Measurements from ENCODE around the gene RAB15. TPM values are rescaled to one million over a fixed set of nuclear protein-coding genes. Genes with fewer than 3 reads are reported as not detected.
"Not testable (repeated sequence)": the region's sequence is repeated elsewhere in the genome, so short reads cannot be mapped to it uniquely, and the experiment has no call there.

Gene RAB15
- total RNA-seq, 2 donors from 2014 or later, result 4.3 to 7.2 TPM

- Mint-ChIP-seq H3K9me3 (no peaks in the 10 kb centered on the region), H3K27ac (no peak overlapping the region), H3K4me3 (no peak overlapping the region), H3K36me3 (ENCODE audit: low read depth) (peaks cover 33% of the 10 kb centered on the region), H3K4me1 (peaks cover 4% of the 10 kb centered on the region), H3K27me3 (no peaks in the 10 kb centered on the region)
- ATAC-seq (replicated peaks), result peak; percentile 90
These were observed 43.7 kb downstream of the RAB15 start for GRCh38 chr14:64928239-64929013.

- no peak overlapping the region for H3K27ac Mint-ChIP-seq
These were observed 45.1 kb downstream of the RAB15 start for GRCh38 chr14:64927031-64927430.

GRCh38 chr14:64926398-64926995 is 45.6 kb downstream of the RAB15 start:
- Mint-ChIP-seq H3K27me3 (no peaks in the 10 kb centered on the region), H3K27ac (no peak overlapping the region), H3K9me3 (no peaks in the 10 kb centered on the region), H3K36me3 (ENCODE audit: low read depth) (peaks cover 46% of the 10 kb centered on the region), H3K4me1 (peaks cover 7% of the 10 kb centered on the region), H3K4me3 (no peak overlapping the region)
- no peak for ATAC-seq (replicated peaks)

More at GRCh38 chr14:64927031-64927430, 45.1 kb downstream of the RAB15 start:
- peaks cover 41% of the 10 kb centered on the region for H3K36me3 Mint-ChIP-seq (ENCODE audit: low read depth)
- no peak overlapping the region for H3K4me3 Mint-ChIP-seq
- H3K9me3 Mint-ChIP-seq, result no peaks in the 10 kb centered on the region
- no peak for ATAC-seq (replicated peaks)
- peaks cover 4% of the 10 kb centered on the region for H3K4me1 Mint-ChIP-seq
- no peaks in the 10 kb centered on the region for H3K27me3 Mint-ChIP-seq

GRCh38 chr14:64923015-64923414 is 49.1 kb downstream of the RAB15 start:
- H3K27me3 Mint-ChIP-seq, result no peaks in the 10 kb centered on the region
- peaks cover 21% of the 10 kb centered on the region for H3K4me1 Mint-ChIP-seq
- no peak for ATAC-seq (replicated peaks)
- H3K4me3 Mint-ChIP-seq, result no peak overlapping the region
- H3K36me3 Mint-ChIP-seq (ENCODE audit: low read depth), result peaks cover 61% of the 10 kb centered on the region
- no peak overlapping the region for H3K27ac Mint-ChIP-seq
- H3K9me3 Mint-ChIP-seq, result no peaks in the 10 kb centered on the region

DNA sequence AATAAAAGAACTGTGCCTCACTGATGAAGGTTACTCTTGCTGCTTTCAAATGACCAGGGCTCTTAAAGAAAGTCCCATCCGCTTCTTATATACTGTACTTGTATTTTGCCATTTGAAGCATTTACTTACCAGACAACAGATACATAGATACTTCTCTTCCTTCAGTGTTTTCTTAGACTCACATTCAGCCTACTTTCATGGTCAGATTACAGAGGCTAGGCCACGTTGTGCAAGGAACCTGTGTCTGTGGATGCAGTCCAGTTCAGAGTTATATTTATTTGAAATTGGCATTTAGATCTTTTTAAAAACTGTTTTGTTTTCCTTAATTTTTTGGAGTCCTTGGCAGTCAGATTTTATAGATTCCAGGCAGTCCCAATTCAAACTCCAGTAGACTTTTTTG is 51.7 kb downstream of the RAB15 start:
- H3K9me3 Mint-ChIP-seq, result no peaks in the 10 kb centered on the region
- peaks cover 62% of the 10 kb centered on the region for H3K36me3 Mint-ChIP-seq (ENCODE audit: low read depth)
- H3K27me3 Mint-ChIP-seq, result no peaks in the 10 kb centered on the region
- H3K4me1 Mint-ChIP-seq, result peaks cover 32% of the 10 kb centered on the region
- H3K4me3 Mint-ChIP-seq, result peak overlapping the region; percentile 3
- no peak for ATAC-seq (replicated peaks)
- H3K27ac Mint-ChIP-seq, result no peak overlapping the region

DNA sequence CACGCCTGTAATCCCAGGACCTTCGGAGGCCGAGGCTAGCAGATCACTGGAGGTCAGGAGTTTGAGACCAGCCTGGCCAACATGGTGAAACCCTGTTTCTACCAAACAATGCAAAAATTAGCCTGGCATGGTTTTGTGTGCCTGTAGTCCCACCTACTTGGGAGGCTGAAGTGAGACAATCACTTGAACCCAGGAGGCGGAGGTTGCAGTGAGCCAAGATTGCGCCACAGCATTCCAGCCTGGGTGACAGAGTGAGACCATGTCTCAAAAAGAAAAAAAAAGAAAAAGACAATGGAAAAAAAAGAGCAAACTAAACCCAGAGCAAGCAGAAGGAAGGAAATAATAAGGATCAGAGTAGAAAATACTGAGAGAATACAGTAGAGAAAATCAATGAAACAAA is 52.5 kb downstream of the RAB15 start:
- H3K36me3 Mint-ChIP-seq (ENCODE audit: low read depth), result peaks cover 64% of the 10 kb centered on the region

DNA sequence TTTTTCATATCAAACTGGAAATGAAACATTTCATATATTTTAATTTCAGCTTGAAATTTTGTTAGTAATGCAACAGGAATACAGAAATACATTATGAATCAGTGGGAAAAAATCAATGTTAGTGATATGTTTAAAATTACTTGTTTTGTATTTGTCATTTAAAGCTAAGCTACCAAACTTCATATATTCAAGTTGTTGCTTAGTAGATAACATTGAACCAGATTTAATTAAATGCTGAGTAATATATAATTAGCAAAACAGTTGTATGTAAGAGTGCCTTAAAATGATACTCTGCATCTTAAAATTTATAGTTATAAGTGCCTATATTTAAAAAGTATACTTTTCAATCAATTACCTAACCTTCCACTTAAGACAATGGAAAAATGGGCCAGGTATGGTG is 52.9 kb downstream of the RAB15 start:
- H3K27me3 Mint-ChIP-seq, result no peaks in the 10 kb centered on the region
- peaks cover 64% of the 10 kb centered on the region for H3K36me3 Mint-ChIP-seq (ENCODE audit: low read depth)
- H3K27ac Mint-ChIP-seq, result peak overlapping the region; percentile 77
- peak overlapping the region; percentile 52 for H3K4me3 Mint-ChIP-seq
- no peaks in the 10 kb centered on the region for H3K9me3 Mint-ChIP-seq
- ATAC-seq (replicated peaks), result no peak
- H3K4me1 Mint-ChIP-seq, result peaks cover 38% of the 10 kb centered on the region

More for the DNA sequence above, 52.5 kb downstream of the RAB15 start:
- Mint-ChIP-seq H3K9me3 (no peaks in the 10 kb centered on the region), H3K27me3 (no peaks in the 10 kb centered on the region), H3K4me3 (no peak overlapping the region), H3K4me1 (peaks cover 38% of the 10 kb centered on the region), H3K27ac (no peak overlapping the region)
- ATAC-seq (replicated peaks), result no peak

DNA sequence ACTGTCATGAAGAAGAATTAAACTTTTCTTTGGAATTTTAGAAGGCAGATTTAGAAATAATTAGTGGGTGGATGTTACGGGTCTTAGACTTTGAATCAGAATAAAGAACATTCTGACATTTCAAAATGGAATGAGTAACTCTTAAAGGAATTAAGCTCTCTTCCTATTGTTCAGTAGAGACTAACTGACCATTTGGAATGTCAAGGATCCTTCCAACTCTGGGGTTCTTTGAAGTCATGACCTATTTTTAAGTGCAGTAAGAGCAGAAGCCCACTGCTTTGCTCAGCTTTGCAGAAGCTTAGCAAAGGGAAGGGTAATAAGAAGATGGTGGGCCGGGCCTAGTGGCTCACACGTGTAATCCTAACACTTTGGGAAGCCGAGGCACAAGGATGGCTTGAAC is 53.9 kb downstream of the RAB15 start:
- peak overlapping the region; percentile 52 for H3K4me3 Mint-ChIP-seq
- peak overlapping the region; percentile 77 for H3K27ac Mint-ChIP-seq
- peaks cover 38% of the 10 kb centered on the region for H3K4me1 Mint-ChIP-seq
- no peaks in the 10 kb centered on the region for H3K9me3 Mint-ChIP-seq
- ATAC-seq (replicated peaks), result no peak
- no peaks in the 10 kb centered on the region for H3K27me3 Mint-ChIP-seq
- H3K36me3 Mint-ChIP-seq (ENCODE audit: low read depth), result peaks cover 55% of the 10 kb centered on the region

DNA sequence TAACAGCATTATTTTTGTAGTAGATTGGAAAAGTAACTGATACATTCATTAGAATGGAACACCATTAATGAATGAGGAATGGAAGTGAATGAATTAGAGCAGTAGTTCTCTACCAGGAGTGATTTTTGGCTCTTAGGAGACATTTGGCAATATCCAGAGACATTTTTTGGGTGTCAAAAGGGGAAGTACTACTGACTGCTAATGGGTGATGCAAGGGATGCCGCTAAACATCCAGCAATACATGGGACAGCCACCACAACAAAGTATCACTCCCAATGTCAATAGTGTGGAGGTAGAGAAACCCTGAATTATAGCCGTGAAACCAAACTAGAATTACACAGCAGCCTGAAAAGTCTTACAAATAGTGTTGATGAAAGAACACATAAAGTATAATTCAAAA is 56.3 kb downstream of the RAB15 start:
- H3K36me3 Mint-ChIP-seq (ENCODE audit: low read depth), result peaks cover 41% of the 10 kb centered on the region
- H3K4me3 Mint-ChIP-seq, result peak overlapping the region; percentile 97
- H3K4me1 Mint-ChIP-seq, result peaks cover 33% of the 10 kb centered on the region
- no peak for ATAC-seq (replicated peaks)
- H3K27me3 Mint-ChIP-seq, result no peaks in the 10 kb centered on the region
- H3K27ac Mint-ChIP-seq, result peak overlapping the region; percentile 94
- no peaks in the 10 kb centered on the region for H3K9me3 Mint-ChIP-seq

- Mint-ChIP-seq H3K9me3 (no peaks in the 10 kb centered on the region), H3K27ac (peak overlapping the region; percentile 94), H3K36me3 (ENCODE audit: low read depth) (peaks cover 41% of the 10 kb centered on the region), H3K27me3 (no peaks in the 10 kb centered on the region), H3K4me3 (peak overlapping the region; percentile 97), H3K4me1 (peaks cover 27% of the 10 kb centered on the region)
- ATAC-seq (replicated peaks), result no peak
These were observed 57.1 kb downstream of the RAB15 start for GRCh38 chr14:64915029-64915424.

DNA sequence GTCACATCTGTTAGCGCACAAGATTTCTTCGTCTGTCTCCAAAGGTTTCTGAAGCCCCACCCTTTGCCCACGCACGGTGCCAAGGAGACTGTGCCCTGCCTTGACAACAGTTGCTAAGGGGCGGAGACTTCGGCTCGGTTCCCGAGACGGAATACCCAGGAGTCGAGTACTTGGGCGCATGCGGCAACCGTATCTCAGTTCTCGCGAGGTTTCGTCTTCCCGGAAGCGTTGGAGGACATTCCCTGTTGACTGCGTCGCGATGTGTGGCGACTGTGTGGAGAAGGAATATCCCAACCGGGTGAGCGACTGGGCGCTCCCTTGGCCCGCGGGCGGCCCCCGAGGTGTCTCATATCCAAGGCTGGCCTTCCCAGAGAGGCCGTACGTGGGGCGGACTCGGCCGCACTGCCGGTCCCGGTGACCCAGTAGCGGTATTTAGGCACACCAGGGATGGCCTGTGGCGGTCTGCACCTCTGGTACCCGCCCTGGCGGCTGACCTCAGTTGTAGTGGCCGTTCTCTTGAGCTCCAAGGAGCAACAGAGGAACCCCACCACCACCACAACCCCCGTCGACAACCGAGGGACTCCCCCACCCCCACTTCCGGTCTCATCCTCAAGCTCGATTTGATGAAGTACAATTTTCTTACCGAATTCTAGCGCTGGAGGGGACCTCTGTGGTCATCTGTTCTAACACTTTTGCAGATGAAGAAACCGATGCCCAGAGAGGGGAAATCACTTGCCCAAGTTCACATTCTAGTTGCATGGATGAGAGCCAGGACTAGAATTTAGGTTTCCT is 57.7 kb downstream of the RAB15 start, which contains the start of gene CHURC1:
TSS of gene CHURC1 (plus strand) at position 219 of the 792 bp plus-strand sequence. CDS start at position 260, 41 bp downstream.
- H3K27me3 Mint-ChIP-seq, result no peaks in the 10 kb centered on the region
- H3K4me3 Mint-ChIP-seq, result peak within 1 kb of the TSS; percentile 97
- H3K4me1 Mint-ChIP-seq, result peaks cover 27% of the 10 kb centered on the region
- H3K27ac Mint-ChIP-seq, result peak within 1 kb of the TSS; percentile 94
- H3K9me3 Mint-ChIP-seq, result no peaks in the 10 kb centered on the region
- peak; percentile 98 for ATAC-seq (replicated peaks)
- peaks cover 36% of the 10 kb centered on the region for H3K36me3 Mint-ChIP-seq (ENCODE audit: low read depth)

DNA sequence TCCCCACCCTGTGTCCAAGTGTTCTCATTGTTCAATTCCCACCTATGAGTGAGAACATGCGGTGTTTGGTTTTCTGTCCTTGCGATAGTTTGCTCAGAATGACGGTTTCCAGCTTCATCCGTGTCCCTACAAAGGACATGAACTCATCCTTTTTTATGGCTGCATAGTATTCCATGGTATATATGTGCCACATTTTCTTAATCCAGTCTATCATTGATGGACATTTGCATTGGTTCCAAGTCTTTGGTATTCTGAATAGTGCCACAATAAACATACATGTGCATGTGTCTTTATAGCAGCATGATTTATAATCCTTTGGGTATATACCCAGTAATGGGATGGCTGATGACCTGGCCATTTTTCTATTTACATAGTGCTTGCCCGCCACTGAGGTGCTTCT is 58.7 kb downstream of the RAB15 start:
- not testable (repeated sequence) for ATAC-seq (replicated peaks); H3K9me3 Mint-ChIP-seq; H3K27me3 Mint-ChIP-seq
- Mint-ChIP-seq H3K4me3 (peak overlapping the region; percentile 97), H3K27ac (peak overlapping the region; percentile 94), H3K4me1 (peaks cover 26% of the 10 kb centered on the region), H3K36me3 (ENCODE audit: low read depth) (peaks cover 33% of the 10 kb centered on the region)

- H3K27me3 Mint-ChIP-seq, result no peaks in the 10 kb centered on the region
- H3K9me3 Mint-ChIP-seq, result no peaks in the 10 kb centered on the region
- peaks cover 23% of the 10 kb centered on the region for H3K36me3 Mint-ChIP-seq (ENCODE audit: low read depth)
- no peak for ATAC-seq (replicated peaks)
- H3K27ac Mint-ChIP-seq, result no peak overlapping the region
- no peak overlapping the region for H3K4me3 Mint-ChIP-seq
- peaks cover 15% of the 10 kb centered on the region for H3K4me1 Mint-ChIP-seq
These were observed 59.9 kb downstream of the RAB15 start for GRCh38 chr14:64912261-64912660.

- Mint-ChIP-seq H3K4me3 (no peak overlapping the region), H3K36me3 (ENCODE audit: low read depth) (peaks cover 18% of the 10 kb centered on the region), H3K27ac (no peak overlapping the region), H3K9me3 (no peaks in the 10 kb centered on the region), H3K4me1 (peaks cover 10% of the 10 kb centered on the region), H3K27me3 (peaks cover 6% of the 10 kb centered on the region)
- no peak for ATAC-seq (replicated peaks)
These were observed 61.2 kb downstream of the RAB15 start for GRCh38 chr14:64910847-64911495.
